HUES64 (cell line): ENCODE data around the gene FBF1.

ENCODE experiments used
- H3K27ac ChIP-seq: 2 replicates; pipeline ENCODE4 v1.7.0; 2013; ENCODE audit warnings: low read depth, low read length, inconsistent platforms
- H3K27me3 ChIP-seq: 2 replicates; pipeline ENCODE4 v1.6.1; 2013; ENCODE audit warnings: mild to moderate bottlenecking, low read length; ENCODE audit not compliant: insufficient read depth
- H3K36me3 ChIP-seq: 2 replicates; pipeline ENCODE4 v1.6.1; 2013; ENCODE audit warnings: mild to moderate bottlenecking, low read length; ENCODE audit not compliant: insufficient read depth
- H3K4me1 ChIP-seq: 2 replicates; pipeline ENCODE4 v1.6.1; 2013; ENCODE audit warnings: mild to moderate bottlenecking, low read length, moderate library complexity; ENCODE audit not compliant: insufficient read depth
- H3K4me3 ChIP-seq: 2 replicates; pipeline ENCODE4 v1.5.1; 2013; ENCODE audit warnings: mild to moderate bottlenecking, low read length, moderate library complexity
- H3K9ac ChIP-seq: 2 replicates; pipeline ENCODE4 v1.6.1; 2013; ENCODE audit warnings: mild to moderate bottlenecking, low read depth, low read length
- H3K9me3 ChIP-seq: 2 replicates; pipeline ENCODE4 v1.6.1; 2013; ENCODE audit warnings: low read depth, low read length; ENCODE audit not compliant: insufficient read depth
- WGBS: fragments of 150-250, 120-280 bp; methylation state at CpG from one replicate; pipeline ENCODE4 v1.1.7; 2013; ENCODE audit warnings: missing lambda C conversion rate; 5-methylcytosine and 5-hydroxymethylcytosine counted together

The FBF1 gene

GRCh38 chr17:75913537-75914210, 27.2 kb downstream of the FBF1 start:
- Histone ChIP-seq H3K9ac (no peak overlapping the region), H3K4me3 (no peak overlapping the region), H3K27ac (no peak overlapping the region), H3K27me3 (no peaks in the 10 kb centered on the region), H3K36me3 (peaks cover 6% of the 10 kb centered on the region; the same call in 1 of the 2 replicates), H3K4me1 (peaks cover 3% of the 10 kb centered on the region; the same call in 1 of the 2 replicates), H3K9me3 (no peaks in the 10 kb centered on the region)
- 92% methylated on average over 32 of the region's 32 CpGs for WGBS

GRCh38 chr17:75910699-75911098, 30.1 kb downstream of the FBF1 start:
- Histone ChIP-seq H3K9ac (peak overlapping the region; percentile 53; the same call in 1 of the 2 replicates), H3K27me3 (no peaks in the 10 kb centered on the region), H3K27ac (0 out of 2 replicates have a peak overlapping the region, but pooled peaks have one; percentile 25), H3K36me3 (peaks cover 6% of the 10 kb centered on the region; the same call in 1 of the 2 replicates), H3K4me3 (no peak overlapping the region), H3K9me3 (no peaks in the 10 kb centered on the region), H3K4me1 (peaks cover 3% of the 10 kb centered on the region; the same call in 1 of the 2 replicates)
- 68% methylated on average over 6 of the region's 6 CpGs for WGBS

GRCh38 chr17:75909812-75910274, 31.0 kb downstream of the FBF1 start:
- Histone ChIP-seq H3K27ac (no peak overlapping the region), H3K4me3 (no peak overlapping the region), H3K36me3 (peaks cover 6% of the 10 kb centered on the region; the same call in 1 of the 2 replicates), H3K4me1 (peaks cover 3% of the 10 kb centered on the region; the same call in 1 of the 2 replicates), H3K9me3 (no peaks in the 10 kb centered on the region), H3K9ac (no peak overlapping the region), H3K27me3 (no peaks in the 10 kb centered on the region)
- 91% methylated on average over 9 of the region's 11 CpGs for WGBS

DNA sequence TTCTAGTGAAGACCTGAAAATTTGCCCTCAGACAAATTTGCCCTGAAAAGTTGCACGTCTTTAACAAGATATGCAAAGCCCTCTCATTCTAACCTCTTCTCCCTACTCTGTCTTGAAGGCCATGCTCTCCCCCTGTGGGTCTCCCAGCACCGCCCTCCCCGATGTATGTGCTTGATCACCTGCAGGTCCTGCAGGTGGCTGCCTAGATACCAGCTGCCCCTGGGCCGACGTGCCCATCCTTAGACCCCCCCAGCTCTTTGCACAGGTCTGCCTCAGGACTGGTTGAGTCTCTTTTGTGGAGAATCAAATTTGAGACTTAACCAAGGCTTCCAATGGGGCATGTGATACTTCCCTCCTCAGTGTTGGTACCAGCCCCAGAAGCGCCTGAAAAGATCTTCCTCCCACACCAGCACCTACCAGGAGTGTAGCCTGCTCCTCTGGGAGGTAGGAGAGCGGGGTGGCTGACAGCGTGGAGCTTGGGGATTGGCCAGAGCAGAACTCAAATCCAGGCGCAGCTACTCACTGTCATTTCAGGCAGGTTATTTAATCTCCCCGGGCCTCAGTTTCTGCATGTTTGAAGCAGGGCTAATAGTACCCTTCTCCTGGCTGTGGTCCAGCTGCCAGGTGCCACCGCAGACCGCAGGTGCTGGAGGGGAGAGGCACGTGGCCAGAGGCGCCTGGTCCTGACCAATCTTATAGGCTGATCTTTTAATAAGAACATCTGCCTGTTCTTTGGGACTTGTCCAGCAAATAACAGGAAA, 31.6 kb downstream of the FBF1 start:
- Histone ChIP-seq H3K27ac (no peak overlapping the region), H3K4me3 (no peak overlapping the region), H3K4me1 (peaks cover 3% of the 10 kb centered on the region; the same call in 1 of the 2 replicates), H3K9ac (no peak overlapping the region), H3K36me3 (peaks cover 3% of the 10 kb centered on the region; the same call in 1 of the 2 replicates), H3K9me3 (no peaks in the 10 kb centered on the region), H3K27me3 (no peaks in the 10 kb centered on the region)
- 86% methylated on average over 14 of the region's 14 CpGs for WGBS

DNA sequence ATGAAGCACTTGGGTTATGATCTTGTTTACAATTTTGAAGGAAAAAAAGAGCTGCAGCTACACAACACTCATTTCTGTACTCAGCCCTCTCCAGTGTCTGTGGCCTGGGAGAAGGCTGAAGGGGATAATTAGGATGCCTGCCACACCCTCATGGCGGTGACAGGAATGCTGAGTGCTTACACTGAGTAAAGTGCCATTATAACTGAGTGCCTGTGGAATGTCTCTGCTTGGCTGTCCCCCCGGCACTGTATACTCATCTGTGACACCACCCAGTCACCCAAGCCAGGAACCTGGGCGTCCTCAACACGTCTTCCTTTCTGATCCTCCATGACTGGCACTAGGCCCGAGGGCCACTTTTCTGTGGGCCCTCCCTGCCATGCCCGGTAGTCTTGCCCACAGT, 32.6 kb downstream of the FBF1 start:
- Histone ChIP-seq H3K27me3 (no peaks in the 10 kb centered on the region), H3K36me3 (peaks cover 3% of the 10 kb centered on the region; the same call in 1 of the 2 replicates), H3K4me1 (peaks cover 3% of the 10 kb centered on the region; the same call in 1 of the 2 replicates), H3K27ac (no peak overlapping the region), H3K4me3 (no peak overlapping the region), H3K9ac (no peak overlapping the region), H3K9me3 (no peaks in the 10 kb centered on the region)
- 87% methylated on average over 6 of the region's 6 CpGs for WGBS

DNA sequence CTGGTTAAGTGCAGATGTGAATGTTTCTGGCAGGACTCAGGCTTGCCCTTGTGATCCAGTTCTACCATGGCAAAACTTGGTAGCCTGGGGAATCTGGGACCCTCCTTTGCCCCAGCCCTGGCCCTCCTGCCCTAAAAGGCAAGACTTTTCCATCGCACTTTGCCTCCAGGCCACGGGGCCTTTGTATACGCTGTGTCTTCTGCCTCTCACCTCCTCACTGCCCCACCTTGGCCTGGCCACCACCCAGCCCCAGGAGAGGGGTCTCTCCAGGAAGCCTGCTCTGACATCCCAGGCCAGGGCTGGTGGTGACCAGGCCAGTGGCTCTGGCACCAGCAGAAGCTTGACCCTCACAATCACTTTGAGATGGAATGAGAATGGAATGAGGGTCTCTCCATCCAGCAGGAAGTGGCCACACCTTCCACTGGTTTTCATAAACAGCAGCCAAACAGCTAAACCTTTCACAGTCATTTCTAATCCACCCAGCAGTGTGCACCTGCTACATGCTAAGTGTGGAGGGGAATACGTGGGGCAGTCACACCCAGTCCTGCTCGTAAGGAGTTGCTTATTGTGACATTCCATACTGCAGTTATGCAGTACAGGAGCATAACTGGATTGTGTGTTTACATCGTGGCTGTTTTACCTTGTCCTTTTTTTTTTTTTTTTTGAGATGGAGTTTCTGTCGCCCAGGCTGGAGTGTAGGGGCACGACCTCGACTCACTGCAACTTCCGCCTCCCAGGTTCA, 34.5 kb downstream of the FBF1 start:
- peaks cover 3% of the 10 kb centered on the region; the same call in 1 of the 2 replicates for H3K4me1 ChIP-seq
- no peaks in the 10 kb centered on the region for H3K9me3 ChIP-seq
- H3K27me3 ChIP-seq: no peaks in the 10 kb centered on the region
- no peak overlapping the region for H3K27ac ChIP-seq
- H3K4me3 ChIP-seq: no peak overlapping the region
- 92% methylated on average over 9 of the region's 10 CpGs for WGBS
- H3K36me3 ChIP-seq: peaks cover 17% of the 10 kb centered on the region
- no peak overlapping the region for H3K9ac ChIP-seq

- Histone ChIP-seq H3K9me3 (no peaks in the 10 kb centered on the region), H3K4me1 (no peaks in the 10 kb centered on the region), H3K9ac (peak within 1 kb of the TSS; percentile 88), H3K4me3 (peak within 1 kb of the TSS; percentile 88), H3K27me3 (no peaks in the 10 kb centered on the region), H3K27ac (peak within 1 kb of the TSS; percentile 83), H3K36me3 (peaks cover 30% of the 10 kb centered on the region)
- WGBS: 8% methylated on average over 66 of the region's 69 CpGs
Observed at GRCh38 chr17:75904749-75905521, 35.9 kb downstream of the FBF1 start, which contains the start of gene MRPL38. Gene MRPL38, minus strand, starts transcription at chr17:75904884. Its CDS starts 9 bp downstream, at chr17:75904875.

- Histone ChIP-seq H3K9me3 (no peaks in the 10 kb centered on the region), H3K9ac (no peak overlapping the region), H3K4me1 (peaks cover 3% of the 10 kb centered on the region; the same call in 1 of the 2 replicates), H3K27ac (no peak overlapping the region), H3K36me3 (peaks cover 45% of the 10 kb centered on the region), H3K27me3 (no peaks in the 10 kb centered on the region), H3K4me3 (no peak overlapping the region)
- WGBS: 97% methylated on average over 6 of the region's 6 CpGs
Observed at GRCh38 chr17:75902406-75902805, 38.4 kb downstream of the FBF1 start.

DNA sequence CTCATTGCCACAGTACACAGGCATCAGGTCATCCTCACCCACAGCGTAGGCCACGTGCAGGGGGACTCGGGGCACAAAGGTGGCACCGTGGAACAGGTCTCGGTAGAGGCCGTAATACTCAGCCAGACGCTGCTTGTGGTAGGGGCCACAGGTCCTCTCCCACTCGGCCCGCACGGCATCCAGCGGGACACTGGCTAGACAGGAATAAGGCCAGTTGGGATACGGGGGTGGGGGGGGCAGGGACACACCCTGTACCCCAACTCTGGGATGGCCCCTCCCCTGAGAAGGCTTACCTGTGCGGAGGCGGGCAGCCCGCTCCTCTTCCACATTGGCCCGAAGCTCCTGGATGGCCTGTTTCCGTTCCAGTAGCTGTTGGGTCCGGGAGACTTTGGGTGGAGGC, 39.1 kb downstream of the FBF1 start:
- Histone ChIP-seq H3K27ac (no peak overlapping the region), H3K9me3 (no peaks in the 10 kb centered on the region), H3K36me3 (peaks cover 45% of the 10 kb centered on the region), H3K9ac (no peak overlapping the region), H3K27me3 (no peaks in the 10 kb centered on the region), H3K4me1 (peaks cover 6% of the 10 kb centered on the region; the same call in 1 of the 2 replicates), H3K4me3 (no peak overlapping the region)
- WGBS: 90% methylated on average over 18 of the region's 18 CpGs
